Ovary (tissue), 3 donors: Measurements from ENCODE around the gene DIMT1.

Experiments used
- EP300 ChIP-seq: sonication (generic); formaldehyde crosslinking; IDR thresholded peaks from one replicate; pipeline ENCODE4 v1.6.1; 2017; ENCODE audit warnings: antibody characterized with exemption
- POLR2A ChIP-seq: fragments of 450-650 bp; IDR thresholded peaks from one replicate; pipeline ENCODE4 v1.6.1; 2017; ENCODE audit warnings: antibody characterized with exemption, mild to moderate bottlenecking, moderate library complexity
- TF ChIP-seq, protein P1 (sequence below), 3 donors: fragments of 450-650 bp in 2 of 3; fragments of 200-600 bp in 1 of 3; IDR thresholded peaks; one replicate each; pipeline versions ENCODE4 v1.5.1 to v1.8.0; 2016 to 2022; ENCODE audit warnings: antibody characterized with exemption in 3 of 3, mild to moderate bottlenecking in 1 of 3
- donor health status: DM: no; HTN: no; CAD: no.

- TF ChIP-seq POLR2A (no peak), EP300 (no peak)
- TF ChIP-seq, protein P1, sequence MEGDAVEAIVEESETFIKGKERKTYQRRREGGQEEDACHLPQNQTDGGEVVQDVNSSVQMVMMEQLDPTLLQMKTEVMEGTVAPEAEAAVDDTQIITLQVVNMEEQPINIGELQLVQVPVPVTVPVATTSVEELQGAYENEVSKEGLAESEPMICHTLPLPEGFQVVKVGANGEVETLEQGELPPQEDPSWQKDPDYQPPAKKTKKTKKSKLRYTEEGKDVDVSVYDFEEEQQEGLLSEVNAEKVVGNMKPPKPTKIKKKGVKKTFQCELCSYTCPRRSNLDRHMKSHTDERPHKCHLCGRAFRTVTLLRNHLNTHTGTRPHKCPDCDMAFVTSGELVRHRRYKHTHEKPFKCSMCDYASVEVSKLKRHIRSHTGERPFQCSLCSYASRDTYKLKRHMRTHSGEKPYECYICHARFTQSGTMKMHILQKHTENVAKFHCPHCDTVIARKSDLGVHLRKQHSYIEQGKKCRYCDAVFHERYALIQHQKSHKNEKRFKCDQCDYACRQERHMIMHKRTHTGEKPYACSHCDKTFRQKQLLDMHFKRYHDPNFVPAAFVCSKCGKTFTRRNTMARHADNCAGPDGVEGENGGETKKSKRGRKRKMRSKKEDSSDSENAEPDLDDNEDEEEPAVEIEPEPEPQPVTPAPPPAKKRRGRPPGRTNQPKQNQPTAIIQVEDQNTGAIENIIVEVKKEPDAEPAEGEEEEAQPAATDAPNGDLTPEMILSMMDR (IDR thresholded peaks at IDR 0.05) = no peak
Observed at GRCh38 chr5:62341783-62342475, 61.8 kb downstream of the DIMT1 start.
